ENCODE results near the gene FAM83D.

DNA sequence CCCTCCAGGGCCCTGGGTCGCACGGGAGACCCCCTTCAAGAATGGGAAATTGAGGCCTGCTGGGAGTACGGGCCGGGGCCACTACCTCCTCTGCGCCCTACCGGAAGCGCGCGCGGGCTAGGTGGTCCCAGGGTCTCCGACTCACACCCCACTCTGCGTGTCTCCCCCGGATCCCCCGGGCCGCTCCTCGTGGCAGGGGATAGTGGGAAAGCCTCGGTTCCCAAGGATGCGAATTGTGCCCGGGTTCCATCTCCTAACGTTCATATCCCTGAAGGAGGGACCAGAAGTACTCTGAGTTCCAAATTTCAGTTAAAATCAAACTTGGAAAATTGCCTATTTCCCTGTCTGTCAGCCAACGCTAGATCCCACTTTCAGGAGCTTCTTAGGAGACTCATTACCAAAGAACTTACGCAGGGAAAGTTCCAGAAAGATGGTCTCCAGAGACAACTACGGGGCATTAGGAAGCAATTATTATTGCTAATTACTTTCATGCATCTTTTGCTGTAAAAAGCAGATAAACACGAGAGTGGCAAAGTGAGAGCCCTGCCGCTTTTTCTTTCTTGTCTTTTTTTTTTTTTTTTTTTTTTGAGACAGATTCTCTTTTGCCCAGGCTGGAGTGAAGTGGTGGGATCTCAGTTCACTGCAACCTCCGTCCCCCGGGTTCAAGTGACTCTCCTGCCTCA lies 858 bp downstream of the FAM83D start:
- TF ChIP-seq, protein P1, sequence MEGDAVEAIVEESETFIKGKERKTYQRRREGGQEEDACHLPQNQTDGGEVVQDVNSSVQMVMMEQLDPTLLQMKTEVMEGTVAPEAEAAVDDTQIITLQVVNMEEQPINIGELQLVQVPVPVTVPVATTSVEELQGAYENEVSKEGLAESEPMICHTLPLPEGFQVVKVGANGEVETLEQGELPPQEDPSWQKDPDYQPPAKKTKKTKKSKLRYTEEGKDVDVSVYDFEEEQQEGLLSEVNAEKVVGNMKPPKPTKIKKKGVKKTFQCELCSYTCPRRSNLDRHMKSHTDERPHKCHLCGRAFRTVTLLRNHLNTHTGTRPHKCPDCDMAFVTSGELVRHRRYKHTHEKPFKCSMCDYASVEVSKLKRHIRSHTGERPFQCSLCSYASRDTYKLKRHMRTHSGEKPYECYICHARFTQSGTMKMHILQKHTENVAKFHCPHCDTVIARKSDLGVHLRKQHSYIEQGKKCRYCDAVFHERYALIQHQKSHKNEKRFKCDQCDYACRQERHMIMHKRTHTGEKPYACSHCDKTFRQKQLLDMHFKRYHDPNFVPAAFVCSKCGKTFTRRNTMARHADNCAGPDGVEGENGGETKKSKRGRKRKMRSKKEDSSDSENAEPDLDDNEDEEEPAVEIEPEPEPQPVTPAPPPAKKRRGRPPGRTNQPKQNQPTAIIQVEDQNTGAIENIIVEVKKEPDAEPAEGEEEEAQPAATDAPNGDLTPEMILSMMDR (IDR thresholded peaks at IDR 0.05) = no peak
- TF ChIP-seq POLR2A (IDR thresholded peaks at IDR 0.05) = no peak
